Right ventricle myocardium inferior (tissue), 1 donor: ENCODE data around the gene NDUFB4. TPM values are rescaled to one million over a fixed set of nuclear protein-coding genes. Genes with fewer than 3 reads are reported as not detected.

Source experiments
- ATAC-seq: fragments of 200-7000 bp; cut with Tn5 transposase; one replicate; pipeline ENCODE4 v1.9.1; 2020; ENCODE audit warnings: mild to moderate bottlenecking, moderate library complexity
- DNase-seq: peaks from one replicate; pipeline ENCODE4 v3.0.0; 2021; ENCODE audit errors: missing footprints
- intact Hi-C: fragments of 100-400 bp; cut with DNase I; formaldehyde crosslinking; loops from one replicate; pipeline ENCODE4 v1.11.0; 2022
- long read RNA-seq: library from polyadenylated mRNA; unstranded; transcript quantifications from one replicate; pipeline ENCODE4 v2.0.0, GENCODE V29; 2021
- total RNA-seq: library from RNA; stranded (reverse); fragmentation: NEBNext Ultra II Directional; extraction: Animal tissue kit (Norgen Biotek cat#: 25700); gene quantifications from one replicate; pipeline ENCODE4 v1.2.1, GENCODE V29; 2021
- donor health status: DM: no; HTN: yes; CAD: no; lungs with severe emphysema.

Gene NDUFB4
- total RNA-seq, result 629 TPM
- long read RNA-seq, transcript NDUFB4-201 (3 exons, 671 nt), result major isoform, 223 of 231 reads
- long read RNA-seq, partial matches to known transcripts, result 0 of 231 reads
- long read RNA-seq, other reads (novel, unspliced or antisense), result 4 of 231 reads

- ATAC-seq, result peak; percentile 100
- DNase-seq, result peak; percentile 99
- intact Hi-C loops, result loop anchor here (2.0 to 5.0 kb wide), 2 partner anchors 37 to 146 kb away; partner anchors contain the start of genes GTF2E1 and RABL3
Measured at GRCh38 chr3:120596116-120596852, at the start of gene NDUFB4. TSS of gene NDUFB4 (plus strand) at chr3:120596336. CDS start at chr3:120596360, 24 bp downstream.

GRCh38 chr3:120550546-120550945 is 45.6 kb upstream of the NDUFB4 start:
- intact Hi-C loops, result no loop called here
- ATAC-seq, result peak; percentile 47

GRCh38 chr3:120552184-120553172 is 43.7 kb upstream of the NDUFB4 start:
- intact Hi-C loops, result no loop called here
- DNase-seq, result peak; percentile 67
- ATAC-seq, result peak; percentile 20

More at GRCh38 chr3:120550546-120550945, 45.6 kb upstream of the NDUFB4 start:
- DNase-seq, result no peak

- ATAC-seq (peak; percentile 11), DNase-seq (no peak)
Measured at GRCh38 chr3:120554812-120555606, 41.1 kb upstream of the NDUFB4 start.

GRCh38 chr3:120555657-120556509 is 40.3 kb upstream of the NDUFB4 start:
- ATAC-seq, result peak; percentile 74
- intact Hi-C loops, result loop anchor here (1.0 to 5.0 kb wide), 4 partner anchors 49 to 132 kb away; no protein-coding TSS in a partner anchor
- DNase-seq, result peak; percentile 68

More at GRCh38 chr3:120554812-120555606, 41.1 kb upstream of the NDUFB4 start:
- intact Hi-C loops, result loop anchor here (2.0 to 5.0 kb wide), 2 partner anchors 48 to 84 kb away; no protein-coding TSS in a partner anchor

- ATAC-seq, result no peak
- no peak for DNase-seq
- intact Hi-C loops, result loop anchor here (5.0 kb wide), 1 partner anchor 50 kb away; no protein-coding TSS in a partner anchor
Measured at GRCh38 chr3:120557115-120557514, 39.0 kb upstream of the NDUFB4 start.

- peak; percentile 97 for DNase-seq
Measured at GRCh38 chr3:120558771-120559241, 37.3 kb upstream of the NDUFB4 start.

GRCh38 chr3:120559242-120560061 is 36.7 kb upstream of the NDUFB4 start:
- intact Hi-C loops, result loop anchor here (1.0 to 5.0 kb wide), 4 partner anchors 37 to 315 kb away; partner anchors contain the start of genes LRRC58 and NDUFB4
- ATAC-seq, result peak; percentile 29
- peak; percentile 74 for DNase-seq

More at GRCh38 chr3:120558771-120559241, 37.3 kb upstream of the NDUFB4 start:
- intact Hi-C loops, result loop anchor here (1.0 to 5.0 kb wide), 5 partner anchors 38 to 315 kb away; partner anchors contain the start of genes LRRC58 and NDUFB4
- ATAC-seq, result peak; percentile 58

- no peak for ATAC-seq
- DNase-seq, result no peak
- intact Hi-C loops, result loop anchor here (1.0 kb wide), 1 partner anchor 235 kb away; no protein-coding TSS in a partner anchor
Measured at GRCh38 chr3:120560304-120561250, 35.6 kb upstream of the NDUFB4 start.

GRCh38 chr3:120561251-120562045 is 34.7 kb upstream of the NDUFB4 start:
- DNase-seq (peak; percentile 76), ATAC-seq (no peak)
- intact Hi-C loops, result loop anchor here (1.0 kb wide), 1 partner anchor 234 kb away; no protein-coding TSS in a partner anchor

- no peak for ATAC-seq
- intact Hi-C loops, result no loop called here
- DNase-seq, result no peak
Measured at GRCh38 chr3:120563356-120564022, 32.6 kb upstream of the NDUFB4 start.

- intact Hi-C loops, result no loop called here
- ATAC-seq, result no peak
- no peak for DNase-seq
Measured at GRCh38 chr3:120566243-120566975, 29.7 kb upstream of the NDUFB4 start.
